ENCODE measurements around the gene SLC35F4.

SLC35F4 gene

GRCh38 chr14:57657487-57657886, 208.4 kb downstream of the SLC35F4 start:
- Histone ChIP-seq H3K27ac (ENCODE audit: low read length) (no peak overlapping the region), H3K9me3 (ENCODE audit: insufficient read depth, low read depth, low read length) (no peaks in the 10 kb centered on the region; the same call in 1 of the 2 replicates), H3K27me3 (ENCODE audit: insufficient read depth, low read length) (no peaks in the 10 kb centered on the region), H3K36me3 (ENCODE audit: insufficient read depth, low read depth, low read length) (no peaks in the 10 kb centered on the region), H3K4me3 (ENCODE audit: low read length) (no peak overlapping the region), H3K9ac (ENCODE audit: low read depth, low read length) (no peak overlapping the region), H3K4me1 (ENCODE audit: insufficient read depth, low read length) (no peaks in the 10 kb centered on the region)

- no peak overlapping the region for H3K27ac ChIP-seq (ENCODE audit: low read length)
- no peak overlapping the region for H3K9ac ChIP-seq (ENCODE audit: low read depth, low read length)
- H3K4me3 ChIP-seq (ENCODE audit: low read length): no peak overlapping the region
- no peaks in the 10 kb centered on the region for H3K4me1 ChIP-seq (ENCODE audit: insufficient read depth, low read length)
- H3K9me3 ChIP-seq (ENCODE audit: insufficient read depth, low read depth, low read length): no peaks in the 10 kb centered on the region
- H3K27me3 ChIP-seq (ENCODE audit: insufficient read depth, low read length): no peaks in the 10 kb centered on the region
- no peaks in the 10 kb centered on the region for H3K36me3 ChIP-seq (ENCODE audit: insufficient read depth, low read depth, low read length)
Measured at GRCh38 chr14:57656853-57657252, 209.0 kb downstream of the SLC35F4 start.

DNA sequence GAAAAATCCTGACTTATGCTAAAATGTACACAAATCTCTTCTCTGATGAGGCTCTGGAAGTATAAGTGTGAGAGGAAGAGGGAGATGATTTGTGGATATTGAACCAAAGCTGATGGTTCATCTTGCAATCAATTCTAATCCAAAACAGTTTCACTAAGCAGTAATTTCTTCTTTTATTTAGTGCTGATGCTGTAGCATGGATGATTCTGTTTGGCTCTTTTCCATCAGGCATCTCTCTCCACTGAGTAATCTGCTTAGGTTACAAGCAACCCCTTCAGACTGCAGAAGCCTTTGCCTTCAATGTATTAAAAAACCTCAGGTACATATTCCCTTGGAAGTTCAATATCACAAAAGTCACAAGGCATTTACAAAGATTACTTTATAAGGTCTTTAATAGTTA, 213.1 kb downstream of the SLC35F4 start:
- no peaks in the 10 kb centered on the region for H3K9me3 ChIP-seq (ENCODE audit: insufficient read depth, low read depth, low read length)
- H3K4me1 ChIP-seq (ENCODE audit: insufficient read depth, low read length): no peaks in the 10 kb centered on the region
- no peaks in the 10 kb centered on the region for H3K27me3 ChIP-seq (ENCODE audit: insufficient read depth, low read length)
- no peaks in the 10 kb centered on the region for H3K36me3 ChIP-seq (ENCODE audit: insufficient read depth, low read depth, low read length)
- no peak overlapping the region for H3K9ac ChIP-seq (ENCODE audit: low read depth, low read length)
- no peak overlapping the region for H3K4me3 ChIP-seq (ENCODE audit: low read length)
- H3K27ac ChIP-seq (ENCODE audit: low read length): no peak overlapping the region

GRCh38 chr14:57641776-57642175, 224.1 kb downstream of the SLC35F4 start:
- no peak overlapping the region for H3K9ac ChIP-seq (ENCODE audit: low read depth, low read length)
- H3K27me3 ChIP-seq (ENCODE audit: insufficient read depth, low read length): no peaks in the 10 kb centered on the region
- H3K4me3 ChIP-seq (ENCODE audit: low read length): no peak overlapping the region
- no peaks in the 10 kb centered on the region for H3K9me3 ChIP-seq (ENCODE audit: insufficient read depth, low read depth, low read length)
- H3K36me3 ChIP-seq (ENCODE audit: insufficient read depth, low read depth, low read length): no peaks in the 10 kb centered on the region
- H3K4me1 ChIP-seq (ENCODE audit: insufficient read depth, low read length): no peaks in the 10 kb centered on the region
- no peak overlapping the region for H3K27ac ChIP-seq (ENCODE audit: low read length)

DNA sequence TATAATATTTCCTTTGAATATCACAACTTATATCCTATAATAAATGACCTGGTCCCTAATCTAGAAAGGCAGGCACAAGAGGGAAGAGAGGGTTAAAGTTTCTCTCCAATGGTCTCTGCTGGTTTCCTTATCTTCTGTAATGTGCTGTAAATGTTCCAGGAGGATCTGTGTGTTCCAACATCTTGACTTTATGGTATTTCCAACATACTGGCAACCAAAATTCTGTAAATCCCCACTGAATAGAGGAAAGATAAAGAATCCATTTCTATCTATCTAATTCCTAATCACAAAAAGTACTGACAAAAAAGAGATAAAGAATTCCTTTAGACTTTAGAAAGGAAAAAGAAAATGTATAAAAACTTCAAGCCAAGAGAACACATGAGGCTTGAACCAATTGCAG, 225.9 kb downstream of the SLC35F4 start:
- no peak overlapping the region for H3K4me3 ChIP-seq (ENCODE audit: low read length)
- H3K9me3 ChIP-seq (ENCODE audit: insufficient read depth, low read depth, low read length): no peaks in the 10 kb centered on the region
- no peak overlapping the region for H3K9ac ChIP-seq (ENCODE audit: low read depth, low read length)
- no peaks in the 10 kb centered on the region for H3K4me1 ChIP-seq (ENCODE audit: insufficient read depth, low read length)
- no peaks in the 10 kb centered on the region for H3K36me3 ChIP-seq (ENCODE audit: insufficient read depth, low read depth, low read length)
- no peaks in the 10 kb centered on the region for H3K27me3 ChIP-seq (ENCODE audit: insufficient read depth, low read length)
- no peak overlapping the region for H3K27ac ChIP-seq (ENCODE audit: low read length)

DNA sequence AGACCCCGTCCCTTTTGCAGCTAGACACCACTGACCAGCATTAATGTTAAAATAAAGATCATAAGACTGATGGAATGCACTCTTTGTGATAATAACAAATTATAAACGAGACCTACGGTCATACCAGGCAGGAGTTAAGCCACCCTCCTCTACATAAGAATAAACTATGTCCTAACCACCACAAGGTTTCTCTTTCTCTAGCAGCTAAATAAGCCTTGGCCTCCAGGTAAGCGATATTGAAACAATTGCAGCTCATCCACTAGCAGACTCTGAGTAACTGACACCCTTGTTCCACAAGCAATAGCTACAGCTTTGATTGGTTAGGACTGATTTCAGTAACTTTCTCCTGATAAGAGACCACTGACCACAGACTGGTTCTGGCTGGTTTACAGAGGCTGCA, 228.0 kb downstream of the SLC35F4 start:
- Histone ChIP-seq H3K4me3 (ENCODE audit: low read length) (no peak overlapping the region), H3K4me1 (ENCODE audit: insufficient read depth, low read length) (no peaks in the 10 kb centered on the region), H3K9ac (ENCODE audit: low read depth, low read length) (no peak overlapping the region), H3K9me3 (ENCODE audit: insufficient read depth, low read depth, low read length) (no peaks in the 10 kb centered on the region), H3K27ac (ENCODE audit: low read length) (no peak overlapping the region), H3K27me3 (ENCODE audit: insufficient read depth, low read length) (no peaks in the 10 kb centered on the region), H3K36me3 (ENCODE audit: insufficient read depth, low read depth, low read length) (no peaks in the 10 kb centered on the region)

GRCh38 chr14:57634335-57634734, 231.6 kb downstream of the SLC35F4 start:
- Histone ChIP-seq H3K4me1 (ENCODE audit: insufficient read depth, low read length) (no peaks in the 10 kb centered on the region), H3K9me3 (ENCODE audit: insufficient read depth, low read depth, low read length) (no peaks in the 10 kb centered on the region), H3K27ac (ENCODE audit: low read length) (no peak overlapping the region), H3K27me3 (ENCODE audit: insufficient read depth, low read length) (no peaks in the 10 kb centered on the region), H3K9ac (ENCODE audit: low read depth, low read length) (no peak overlapping the region), H3K4me3 (ENCODE audit: low read length) (no peak overlapping the region), H3K36me3 (ENCODE audit: insufficient read depth, low read depth, low read length) (no peaks in the 10 kb centered on the region)

- no peaks in the 10 kb centered on the region for H3K4me1 ChIP-seq (ENCODE audit: insufficient read depth, low read length)
- H3K9ac ChIP-seq (ENCODE audit: low read depth, low read length): no peak overlapping the region
- H3K27ac ChIP-seq (ENCODE audit: low read length): no peak overlapping the region
- H3K9me3 ChIP-seq (ENCODE audit: insufficient read depth, low read depth, low read length): no peaks in the 10 kb centered on the region
- H3K36me3 ChIP-seq (ENCODE audit: insufficient read depth, low read depth, low read length): no peaks in the 10 kb centered on the region
- no peaks in the 10 kb centered on the region for H3K27me3 ChIP-seq (ENCODE audit: insufficient read depth, low read length)
- no peak overlapping the region for H3K4me3 ChIP-seq (ENCODE audit: low read length)
Measured at GRCh38 chr14:57632649-57633048, 233.2 kb downstream of the SLC35F4 start.

DNA sequence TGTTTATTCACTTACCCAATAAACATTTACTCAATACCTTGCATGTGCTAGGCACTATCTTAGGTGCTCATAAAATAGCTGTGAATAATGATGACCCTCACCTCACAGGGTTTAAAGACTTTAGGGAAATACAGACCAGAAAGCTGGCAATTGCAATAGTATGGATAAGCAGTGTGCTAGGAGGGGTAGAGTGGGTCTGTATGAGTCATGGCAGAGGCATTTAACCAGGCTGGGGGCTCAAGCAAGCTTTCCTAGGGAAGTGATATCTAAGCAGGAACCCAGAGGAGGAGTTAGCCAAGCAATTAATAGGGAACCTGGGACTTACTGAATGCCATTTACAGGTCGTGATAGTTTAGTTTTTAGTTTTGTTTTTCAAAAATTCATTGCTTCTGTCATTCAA, 248.4 kb downstream of the SLC35F4 start:
- Histone ChIP-seq H3K9me3 (ENCODE audit: insufficient read depth, low read depth, low read length) (no peaks in the 10 kb centered on the region), H3K27me3 (ENCODE audit: insufficient read depth, low read length) (no peaks in the 10 kb centered on the region), H3K4me1 (ENCODE audit: insufficient read depth, low read length) (peaks cover 7% of the 10 kb centered on the region; the same call in 1 of the 2 replicates), H3K27ac (ENCODE audit: low read length) (no peak overlapping the region), H3K36me3 (ENCODE audit: insufficient read depth, low read depth, low read length) (no peaks in the 10 kb centered on the region), H3K9ac (ENCODE audit: low read depth, low read length) (no peak overlapping the region), H3K4me3 (ENCODE audit: low read length) (no peak overlapping the region)

DNA sequence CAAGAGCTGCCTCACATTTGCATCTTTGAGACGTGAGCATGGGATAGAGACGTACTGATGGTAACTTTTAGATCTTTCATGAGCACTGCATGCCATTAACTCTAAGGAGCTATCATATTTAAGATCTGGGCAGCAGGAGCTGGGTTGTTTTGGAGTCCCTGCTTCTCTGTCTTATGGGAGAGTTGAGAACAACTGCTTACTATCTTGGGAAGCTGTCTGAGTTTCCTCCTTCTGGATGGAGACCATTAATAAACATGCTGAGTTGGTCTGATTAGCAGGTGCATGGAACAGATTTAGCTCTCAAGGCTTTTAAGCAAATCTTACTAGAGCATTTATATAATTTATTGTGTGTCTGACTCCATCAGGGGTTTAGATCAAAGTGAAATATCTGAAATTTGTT, 252.9 kb downstream of the SLC35F4 start:
- Histone ChIP-seq H3K36me3 (ENCODE audit: insufficient read depth, low read depth, low read length) (no peaks in the 10 kb centered on the region), H3K9me3 (ENCODE audit: insufficient read depth, low read depth, low read length) (no peaks in the 10 kb centered on the region), H3K27me3 (ENCODE audit: insufficient read depth, low read length) (no peaks in the 10 kb centered on the region), H3K4me3 (ENCODE audit: low read length) (no peak overlapping the region), H3K9ac (ENCODE audit: low read depth, low read length) (no peak overlapping the region), H3K27ac (ENCODE audit: low read length) (no peak overlapping the region), H3K4me1 (ENCODE audit: insufficient read depth, low read length) (peaks cover 6% of the 10 kb centered on the region; the same call in 1 of the 2 replicates)

DNA sequence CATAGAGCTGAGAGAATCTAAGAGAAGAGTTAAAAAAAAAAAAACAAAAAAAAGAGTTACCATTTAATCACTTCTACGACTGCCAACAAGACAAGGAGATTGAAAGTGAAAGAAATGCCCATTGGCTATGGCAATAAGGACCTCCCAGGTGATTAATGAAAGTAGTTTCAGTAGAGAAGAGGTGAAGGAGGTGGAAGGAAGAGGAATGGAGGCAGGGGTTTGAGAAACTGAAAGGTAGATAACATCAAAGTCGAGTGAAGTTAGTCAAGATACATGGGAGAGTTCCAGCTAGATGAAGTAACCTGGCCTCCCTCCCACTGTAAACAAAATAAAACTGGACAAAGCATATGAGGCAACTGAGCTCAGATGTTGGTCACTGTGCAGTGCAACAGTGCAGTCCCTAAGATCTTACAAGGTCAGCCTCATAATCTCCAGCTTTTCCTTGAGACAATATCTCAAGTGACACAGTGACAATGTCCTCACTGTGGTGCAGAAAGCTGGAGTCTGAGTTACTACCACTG, 254.3 kb downstream of the SLC35F4 start:
- no peak overlapping the region for H3K27ac ChIP-seq (ENCODE audit: low read length)
- H3K9ac ChIP-seq (ENCODE audit: low read depth, low read length): no peak overlapping the region
- no peaks in the 10 kb centered on the region for H3K27me3 ChIP-seq (ENCODE audit: insufficient read depth, low read length)
- no peak overlapping the region for H3K4me3 ChIP-seq (ENCODE audit: low read length)
- H3K4me1 ChIP-seq (ENCODE audit: insufficient read depth, low read length): no peaks in the 10 kb centered on the region
- no peaks in the 10 kb centered on the region for H3K9me3 ChIP-seq (ENCODE audit: insufficient read depth, low read depth, low read length)
- H3K36me3 ChIP-seq (ENCODE audit: insufficient read depth, low read depth, low read length): no peaks in the 10 kb centered on the region

- H3K4me1 ChIP-seq (ENCODE audit: insufficient read depth, low read length): no peaks in the 10 kb centered on the region
- no peaks in the 10 kb centered on the region for H3K9me3 ChIP-seq (ENCODE audit: insufficient read depth, low read depth, low read length)
Measured at GRCh38 chr14:57610631-57611030, 255.3 kb downstream of the SLC35F4 start.

More at GRCh38 chr14:57610631-57611030, 255.3 kb downstream of the SLC35F4 start:
- Histone ChIP-seq H3K27ac (ENCODE audit: low read length) (no peak overlapping the region), H3K9ac (ENCODE audit: low read depth, low read length) (no peak overlapping the region), H3K36me3 (ENCODE audit: insufficient read depth, low read depth, low read length) (no peaks in the 10 kb centered on the region), H3K4me3 (ENCODE audit: low read length) (no peak overlapping the region), H3K27me3 (ENCODE audit: insufficient read depth, low read length) (no peaks in the 10 kb centered on the region)
